SK-MEL-5 (cell line): ENCODE results near the gene CPA3. TPM values are rescaled to one million over a fixed set of nuclear protein-coding genes. Genes with fewer than 3 reads are reported as not detected.

Experiments used
- DNase-seq: peaks from one replicate; pipeline ENCODE4 v3.0.0-alpha.2; 2016; ENCODE audit warnings: low read depth, low spot score
- in situ Hi-C: cut with HindIII; loops from 2 replicates; pipeline ENCODE4 v1.10.0; 2016; ENCODE audit warnings: low sequenced_read_pairs, high pct_unique_total_duplicates, low pct_unique_long_range_greater_than_20kb
- polyA plus RNA-seq, 2 experiments: library from polyadenylated mRNA; depleted of rRNA; stranded (reverse); fragments of >200 nt; gene quantifications; 2 replicates each; pipeline ENCODE4 v1.2.3, GENCODE V29; 2015
- total RNA-seq: library from RNA; depleted of rRNA; stranded (reverse); fragments of >200 nt; shearing (Covaris generic); gene quantifications from 2 replicates; pipeline ENCODE4 v1.2.3, GENCODE V29; 2014; rRNA removed

Gene CPA3, protein sequence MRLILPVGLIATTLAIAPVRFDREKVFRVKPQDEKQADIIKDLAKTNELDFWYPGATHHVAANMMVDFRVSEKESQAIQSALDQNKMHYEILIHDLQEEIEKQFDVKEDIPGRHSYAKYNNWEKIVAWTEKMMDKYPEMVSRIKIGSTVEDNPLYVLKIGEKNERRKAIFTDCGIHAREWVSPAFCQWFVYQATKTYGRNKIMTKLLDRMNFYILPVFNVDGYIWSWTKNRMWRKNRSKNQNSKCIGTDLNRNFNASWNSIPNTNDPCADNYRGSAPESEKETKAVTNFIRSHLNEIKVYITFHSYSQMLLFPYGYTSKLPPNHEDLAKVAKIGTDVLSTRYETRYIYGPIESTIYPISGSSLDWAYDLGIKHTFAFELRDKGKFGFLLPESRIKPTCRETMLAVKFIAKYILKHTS
- total RNA-seq = not detected in 2 replicates
- polyA plus RNA-seq (2015; cell fraction: cytosol; rRNA removed) = not detected in 2 replicates
- not detected in 2 replicates for polyA plus RNA-seq (2015; cell fraction: nucleus; rRNA removed)

- DNase-seq = no peak
- in situ Hi-C loops = no loop called here
These were observed at the start of gene CPA3 for GRCh38 chr3:148865049-148865448. Gene CPA3, plus strand, starts transcription at chr3:148865296. Its CDS starts 12 bp downstream, at chr3:148865308.

DNA sequence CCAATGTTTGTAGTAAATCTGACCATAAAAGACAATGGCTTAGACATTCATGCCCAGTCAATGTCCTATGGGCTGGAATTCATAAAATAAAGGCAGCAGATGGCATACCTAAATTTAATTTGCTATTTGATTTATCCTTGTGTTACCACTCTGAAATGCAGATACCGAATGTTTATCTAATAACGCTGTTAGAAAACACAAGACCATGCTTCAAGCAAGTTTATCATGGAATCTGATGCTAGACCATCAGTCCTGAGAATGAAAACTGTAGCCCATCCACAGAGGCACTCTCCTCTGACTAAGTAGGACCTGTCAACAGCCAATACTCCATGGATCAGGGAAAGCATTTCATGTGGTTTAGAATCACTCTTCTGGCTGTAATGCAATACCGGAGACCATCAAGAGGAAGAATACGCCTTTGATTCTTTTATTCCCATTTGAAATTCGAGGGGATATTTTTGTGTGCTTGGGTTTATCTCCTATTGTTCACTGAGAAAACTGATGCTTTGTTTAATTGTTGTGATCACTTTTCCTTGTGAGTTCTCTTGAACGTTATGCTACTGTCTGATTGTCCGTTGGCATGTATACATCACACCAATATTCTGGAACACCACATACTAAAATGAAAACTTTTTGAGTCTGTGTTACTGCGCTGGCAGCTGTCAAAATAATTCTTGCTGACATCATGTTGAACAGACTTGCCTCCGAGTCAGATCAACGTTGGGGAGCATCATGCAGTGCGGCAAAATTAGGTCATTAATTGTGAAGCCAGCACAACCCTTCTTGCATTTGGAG, 49.6 kb upstream of the CPA3 start:
- DNase-seq = no peak
- in situ Hi-C loops = no loop called here

GRCh38 chr3:148816427-148816826, 48.7 kb upstream of the CPA3 start:
- no peak for DNase-seq
- in situ Hi-C loops = no loop called here

DNA sequence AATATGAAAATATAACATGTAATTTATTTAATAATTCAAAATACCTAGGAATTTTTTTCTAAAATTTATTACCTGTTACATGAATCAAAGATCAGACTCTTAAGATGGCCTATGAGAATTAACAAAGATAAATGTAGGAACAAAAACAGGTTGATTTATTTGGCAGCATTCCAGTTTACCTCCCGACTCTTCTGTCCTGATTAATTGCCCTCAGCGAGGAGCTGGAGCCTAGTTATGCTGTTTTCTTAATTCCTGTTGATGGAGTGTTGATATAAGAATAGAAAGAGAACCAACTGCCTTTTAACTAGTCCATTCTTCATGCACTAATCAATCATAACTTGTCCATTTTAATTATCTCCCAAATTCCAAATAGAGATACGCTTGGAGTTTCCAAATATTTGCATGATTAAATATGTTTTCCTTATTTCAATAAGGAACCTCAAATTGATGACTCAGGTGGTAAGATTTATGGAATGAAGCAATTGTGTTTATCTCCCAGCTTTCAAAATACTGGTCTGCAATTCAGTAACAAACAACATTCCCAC, 48.0 kb upstream of the CPA3 start:
- in situ Hi-C loops = no loop called here
- DNase-seq = no peak

GRCh38 chr3:148820361-148821245, 44.5 kb upstream of the CPA3 start:
- in situ Hi-C loops = no loop called here
- no peak for DNase-seq

GRCh38 chr3:148823026-148823425, 42.1 kb upstream of the CPA3 start:
- in situ Hi-C loops = no loop called here

DNA sequence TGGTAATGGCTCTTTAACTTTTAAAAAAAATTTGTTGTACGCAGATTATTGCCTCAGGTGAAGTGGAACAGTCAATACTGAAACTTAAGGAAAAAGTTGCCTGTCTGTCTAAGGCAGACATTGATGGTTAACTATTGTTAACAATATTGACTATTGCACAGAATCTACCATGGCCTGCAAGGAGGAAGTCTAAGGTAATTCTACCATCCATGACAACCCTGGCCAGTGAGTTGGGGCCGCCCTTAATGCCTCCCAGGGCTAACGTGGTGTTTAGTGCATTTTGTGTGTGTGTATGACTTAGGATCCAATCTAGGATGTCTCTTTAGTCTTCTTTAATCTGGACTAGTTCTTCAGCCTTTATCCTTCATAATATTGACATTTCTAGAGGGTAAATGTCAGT, 39.6 kb upstream of the CPA3 start:
- DNase-seq = no peak
- in situ Hi-C loops = no loop called here

More at GRCh38 chr3:148823026-148823425, 42.1 kb upstream of the CPA3 start:
- no peak for DNase-seq

GRCh38 chr3:148827585-148827984, 37.5 kb upstream of the CPA3 start, which contains the start of gene CPB1:
Gene CPB1, plus strand, starts transcription at chr3:148827811. Its CDS starts 13 bp downstream, at chr3:148827824.
- in situ Hi-C loops = no loop called here
- DNase-seq = no peak

DNA sequence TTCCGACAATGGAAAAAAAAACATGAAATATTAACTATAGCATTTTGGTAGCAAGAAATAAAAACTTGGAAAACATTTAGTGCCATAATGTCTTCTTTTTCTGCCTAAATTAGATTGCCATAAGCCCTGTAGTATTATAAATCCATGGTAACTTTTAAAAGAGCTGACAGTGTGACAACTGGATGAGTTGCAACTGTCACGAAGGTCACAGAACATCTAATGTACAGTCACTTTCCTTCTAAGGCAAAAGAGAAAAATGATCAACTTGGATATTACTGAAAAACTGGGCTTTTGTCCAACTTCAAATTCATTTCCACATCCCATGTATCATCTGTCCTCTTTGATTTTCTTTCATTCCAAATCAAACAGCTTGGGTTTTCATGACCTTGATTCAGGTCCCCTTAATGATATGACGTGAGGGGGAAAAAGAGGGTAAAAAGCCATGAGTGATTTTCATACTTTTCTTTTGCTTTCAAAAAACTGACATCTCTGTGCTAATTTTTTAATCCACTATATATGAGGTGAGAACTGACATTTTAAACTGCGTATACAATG, 36.9 kb upstream of the CPA3 start:
- in situ Hi-C loops = no loop called here
- DNase-seq = no peak

DNA sequence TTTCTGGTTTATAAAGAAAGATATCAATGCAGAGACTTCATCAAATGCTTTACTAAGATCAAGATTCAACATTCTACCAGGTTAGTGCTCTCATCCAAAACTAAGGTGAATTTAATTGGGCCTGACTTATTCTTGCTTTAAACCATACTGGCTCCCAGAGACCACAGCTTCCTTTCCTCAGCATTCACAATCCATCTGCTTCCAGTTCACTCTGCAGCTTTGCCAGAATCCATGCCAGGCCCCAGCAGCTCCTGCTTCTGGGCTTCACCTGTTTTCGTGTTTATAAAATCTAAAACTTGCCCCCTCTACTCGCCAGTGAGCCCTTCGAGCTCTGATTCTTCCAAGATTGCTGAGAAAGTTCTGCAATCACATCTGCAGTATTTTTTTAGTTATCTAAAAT, 35.2 kb upstream of the CPA3 start:
- in situ Hi-C loops = no loop called here
- DNase-seq = no peak

DNA sequence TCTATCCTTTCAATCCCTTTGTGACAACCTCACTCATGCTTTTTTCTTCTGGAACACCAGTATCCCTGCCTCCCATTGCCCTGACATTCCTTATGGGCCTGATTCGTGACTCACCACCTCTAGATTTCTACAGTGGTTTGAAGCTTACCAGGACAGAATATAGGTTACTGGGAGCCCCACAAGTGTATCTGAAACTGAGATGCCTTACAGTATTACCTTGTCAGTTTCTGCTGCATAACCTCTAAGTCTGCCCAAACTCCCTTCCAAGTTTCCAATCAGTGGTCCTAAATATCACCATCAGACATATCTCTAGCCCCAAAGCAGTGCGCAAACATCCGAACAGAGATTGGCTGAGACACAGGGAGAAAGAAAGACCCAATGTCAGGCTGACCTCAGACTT, 31.9 kb upstream of the CPA3 start:
- DNase-seq = no peak
- in situ Hi-C loops = no loop called here

GRCh38 chr3:148839805-148840204, 25.3 kb upstream of the CPA3 start:
- in situ Hi-C loops = no loop called here
- no peak for DNase-seq

DNA sequence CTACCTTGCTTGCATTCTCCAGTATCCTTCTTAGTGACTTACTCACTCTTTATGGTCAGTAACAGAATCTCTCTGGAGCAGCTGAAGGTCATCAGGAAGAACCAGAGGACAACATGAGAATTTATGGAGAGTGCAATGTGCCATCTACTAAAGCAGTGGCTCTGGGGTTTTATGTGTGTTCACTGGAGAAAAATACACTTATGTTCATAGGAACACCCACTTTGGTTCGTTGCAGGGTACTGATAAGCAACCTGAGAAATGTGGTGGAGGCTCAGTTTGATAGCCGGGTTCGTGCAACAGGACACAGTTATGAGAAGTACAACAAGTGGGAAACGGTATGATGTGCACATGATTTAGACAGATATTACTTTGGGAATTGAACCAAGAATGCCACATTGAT, 24.6 kb upstream of the CPA3 start:
- in situ Hi-C loops = no loop called here
- no peak for DNase-seq

GRCh38 chr3:148845756-148846395, 19.2 kb upstream of the CPA3 start:
- in situ Hi-C loops = no loop called here

GRCh38 chr3:148847351-148847750, 17.7 kb upstream of the CPA3 start:
- no peak for DNase-seq
- in situ Hi-C loops = no loop called here

More at GRCh38 chr3:148845756-148846395, 19.2 kb upstream of the CPA3 start:
- DNase-seq = no peak

GRCh38 chr3:148848410-148848809, 16.7 kb upstream of the CPA3 start:
- in situ Hi-C loops = no loop called here
- DNase-seq = no peak
